Measurements from ENCODE around the gene CETP. TPM values are rescaled to one million over a fixed set of nuclear protein-coding genes. Genes with fewer than 3 reads are reported as not detected.
"Not testable (repeated sequence)": the region's sequence is repeated elsewhere in the genome, so short reads cannot be mapped to it uniquely, and the experiment has no call there.

CETP gene
- total RNA-seq, 1 donor from 2014 or later = 3.1 TPM

GRCh38 chr16:57003439-57004386 is 42.0 kb downstream of the CETP start:
- Histone ChIP-seq H3K36me3 (ENCODE audit: control insufficient read depth in 3 of 3, insufficient read depth in 3 of 3, low read length in 3 of 3) (peaks cover 0 to 2% (median 0%) of the 10 kb centered on the region in 3 donors), H3K27ac (ENCODE audit: low read depth, low read length) (no peak overlapping the region), H3K4me3 (ENCODE audit: low read length in 3 of 3) (no peak overlapping the region), H3K9ac (ENCODE audit: low read depth in 1 of 3, low read length in 3 of 3) (no peak overlapping the region), H3K27me3 (ENCODE audit: control insufficient read depth in 3 of 3, insufficient read depth in 3 of 3, low read length in 3 of 3) (no peaks in the 10 kb centered on the region), H3K4me1 (ENCODE audit: control insufficient read depth in 3 of 3, insufficient read depth in 3 of 3, low read length in 3 of 3) (peaks cover 19 to 21% (median 19%) of the 10 kb centered on the region in 3 donors), H3K9me3 (ENCODE audit: control insufficient read depth in 3 of 3, low read length in 3 of 3) (no peaks in the 10 kb centered on the region)

- H3K9me3 ChIP-seq (ENCODE audit: control insufficient read depth in 3 of 3, low read length in 3 of 3) = no peaks in the 10 kb centered on the region
These were observed 42.9 kb downstream of the CETP start for GRCh38 chr16:57004387-57005250.

GRCh38 chr16:57005597-57005996 is 43.8 kb downstream of the CETP start:
- not testable (repeated sequence) for H3K27me3 ChIP-seq (ENCODE audit: control insufficient read depth in 3 of 3, insufficient read depth in 3 of 3, low read length in 3 of 3); H3K4me3 ChIP-seq (ENCODE audit: low read length in 3 of 3); H3K9me3 ChIP-seq (ENCODE audit: control insufficient read depth in 3 of 3, low read length in 3 of 3); H3K36me3 ChIP-seq (ENCODE audit: control insufficient read depth in 3 of 3, insufficient read depth in 3 of 3, low read length in 3 of 3); H3K27ac ChIP-seq (ENCODE audit: low read depth, low read length); H3K9ac ChIP-seq (ENCODE audit: low read depth in 1 of 3, low read length in 3 of 3); H3K4me1 ChIP-seq (ENCODE audit: control insufficient read depth in 3 of 3, insufficient read depth in 3 of 3, low read length in 3 of 3)

More at GRCh38 chr16:57004387-57005250, 42.9 kb downstream of the CETP start:
- no peak overlapping the region for H3K4me3 ChIP-seq (ENCODE audit: low read length in 3 of 3)
- H3K4me1 ChIP-seq (ENCODE audit: control insufficient read depth in 3 of 3, insufficient read depth in 3 of 3, low read length in 3 of 3) = peaks cover 12 to 15% (median 13%) of the 10 kb centered on the region in 3 donors
- H3K36me3 ChIP-seq (ENCODE audit: control insufficient read depth in 3 of 3, insufficient read depth in 3 of 3, low read length in 3 of 3) = peaks cover 0 to 2% (median 0%) of the 10 kb centered on the region in 3 donors
- H3K9ac ChIP-seq (ENCODE audit: low read depth in 1 of 3, low read length in 3 of 3) = no peak overlapping the region
- H3K27ac ChIP-seq (ENCODE audit: low read depth, low read length) = no peak overlapping the region
- H3K27me3 ChIP-seq (ENCODE audit: control insufficient read depth in 3 of 3, insufficient read depth in 3 of 3, low read length in 3 of 3) = no peaks in the 10 kb centered on the region

- Histone ChIP-seq H3K4me1 (ENCODE audit: control insufficient read depth in 3 of 3, insufficient read depth in 3 of 3, low read length in 3 of 3) (peaks cover 0 to 2% (median 0%) of the 10 kb centered on the region in 3 donors), H3K36me3 (ENCODE audit: control insufficient read depth in 3 of 3, insufficient read depth in 3 of 3, low read length in 3 of 3) (peaks cover 0 to 2% (median 0%) of the 10 kb centered on the region in 3 donors), H3K27ac (ENCODE audit: low read depth, low read length) (no peak overlapping the region), H3K27me3 (ENCODE audit: control insufficient read depth in 3 of 3, insufficient read depth in 3 of 3, low read length in 3 of 3) (no peaks in the 10 kb centered on the region), H3K9ac (ENCODE audit: low read depth in 1 of 3, low read length in 3 of 3) (no peak overlapping the region), H3K9me3 (ENCODE audit: control insufficient read depth in 3 of 3, low read length in 3 of 3) (no peaks in the 10 kb centered on the region), H3K4me3 (ENCODE audit: low read length in 3 of 3) (no peak overlapping the region)
These were observed 45.3 kb downstream of the CETP start for GRCh38 chr16:57007050-57007449.

GRCh38 chr16:57007530-57007929 is 45.8 kb downstream of the CETP start:
- Histone ChIP-seq H3K4me3 (ENCODE audit: low read length in 3 of 3) (no peak overlapping the region), H3K4me1 (ENCODE audit: control insufficient read depth in 3 of 3, insufficient read depth in 3 of 3, low read length in 3 of 3) (peaks cover 0 to 2% (median 0%) of the 10 kb centered on the region in 3 donors)

GRCh38 chr16:57008440-57008839 is 46.7 kb downstream of the CETP start:
- Histone ChIP-seq H3K36me3 (ENCODE audit: control insufficient read depth in 3 of 3, insufficient read depth in 3 of 3, low read length in 3 of 3) (peaks cover 0 to 2% (median 0%) of the 10 kb centered on the region in 3 donors), H3K4me1 (ENCODE audit: control insufficient read depth in 3 of 3, insufficient read depth in 3 of 3, low read length in 3 of 3) (peaks cover 0 to under 1% (median 0%) of the 10 kb centered on the region in 3 donors), H3K27ac (ENCODE audit: low read depth, low read length) (no peak overlapping the region), H3K27me3 (ENCODE audit: control insufficient read depth in 3 of 3, insufficient read depth in 3 of 3, low read length in 3 of 3) (no peaks in the 10 kb centered on the region), H3K4me3 (ENCODE audit: low read length in 3 of 3) (no peak overlapping the region), H3K9ac (ENCODE audit: low read depth in 1 of 3, low read length in 3 of 3) (no peak overlapping the region), H3K9me3 (ENCODE audit: control insufficient read depth in 3 of 3, low read length in 3 of 3) (no peaks in the 10 kb centered on the region)

More at GRCh38 chr16:57007530-57007929, 45.8 kb downstream of the CETP start:
- no peaks in the 10 kb centered on the region for H3K27me3 ChIP-seq (ENCODE audit: control insufficient read depth in 3 of 3, insufficient read depth in 3 of 3, low read length in 3 of 3)
- no peak overlapping the region for H3K9ac ChIP-seq (ENCODE audit: low read depth in 1 of 3, low read length in 3 of 3)
- no peak overlapping the region for H3K27ac ChIP-seq (ENCODE audit: low read depth, low read length)
- peaks cover 0 to 2% (median 0%) of the 10 kb centered on the region in 3 donors for H3K36me3 ChIP-seq (ENCODE audit: control insufficient read depth in 3 of 3, insufficient read depth in 3 of 3, low read length in 3 of 3)
- H3K9me3 ChIP-seq (ENCODE audit: control insufficient read depth in 3 of 3, low read length in 3 of 3) = no peaks in the 10 kb centered on the region

- Histone ChIP-seq H3K36me3 (ENCODE audit: control insufficient read depth in 3 of 3, insufficient read depth in 3 of 3, low read length in 3 of 3) (no peaks in the 10 kb centered on the region), H3K4me3 (ENCODE audit: low read length in 3 of 3) (no peak overlapping the region), H3K27me3 (ENCODE audit: control insufficient read depth in 3 of 3, insufficient read depth in 3 of 3, low read length in 3 of 3) (no peaks in the 10 kb centered on the region), H3K9ac (ENCODE audit: low read depth in 1 of 3, low read length in 3 of 3) (no peak overlapping the region), H3K9me3 (ENCODE audit: control insufficient read depth in 3 of 3, low read length in 3 of 3) (no peaks in the 10 kb centered on the region), H3K4me1 (ENCODE audit: control insufficient read depth in 3 of 3, insufficient read depth in 3 of 3, low read length in 3 of 3) (no peaks in the 10 kb centered on the region), H3K27ac (ENCODE audit: low read depth, low read length) (no peak overlapping the region)
These were observed 48.0 kb downstream of the CETP start for GRCh38 chr16:57009643-57010170.

GRCh38 chr16:57012353-57012752 is 50.6 kb downstream of the CETP start:
- Histone ChIP-seq H3K4me1 (ENCODE audit: control insufficient read depth in 3 of 3, insufficient read depth in 3 of 3, low read length in 3 of 3) (no peaks in the 10 kb centered on the region), H3K9ac (ENCODE audit: low read depth in 1 of 3, low read length in 3 of 3) (no peak overlapping the region), H3K36me3 (ENCODE audit: control insufficient read depth in 3 of 3, insufficient read depth in 3 of 3, low read length in 3 of 3) (no peaks in the 10 kb centered on the region), H3K4me3 (ENCODE audit: low read length in 3 of 3) (no peak overlapping the region), H3K9me3 (ENCODE audit: control insufficient read depth in 3 of 3, low read length in 3 of 3) (no peaks in the 10 kb centered on the region), H3K27ac (ENCODE audit: low read depth, low read length) (no peak overlapping the region), H3K27me3 (ENCODE audit: control insufficient read depth in 3 of 3, insufficient read depth in 3 of 3, low read length in 3 of 3) (no peaks in the 10 kb centered on the region)

GRCh38 chr16:57013229-57013628 is 51.5 kb downstream of the CETP start:
- Histone ChIP-seq H3K4me3 (ENCODE audit: low read length in 3 of 3) (no peak overlapping the region), H3K27me3 (ENCODE audit: control insufficient read depth in 3 of 3, insufficient read depth in 3 of 3, low read length in 3 of 3) (no peaks in the 10 kb centered on the region), H3K36me3 (ENCODE audit: control insufficient read depth in 3 of 3, insufficient read depth in 3 of 3, low read length in 3 of 3) (peaks cover 0 to 6% (median 5%) of the 10 kb centered on the region in 3 donors), H3K4me1 (ENCODE audit: control insufficient read depth in 3 of 3, insufficient read depth in 3 of 3, low read length in 3 of 3) (no peaks in the 10 kb centered on the region), H3K9me3 (ENCODE audit: control insufficient read depth in 3 of 3, low read length in 3 of 3) (no peaks in the 10 kb centered on the region), H3K27ac (ENCODE audit: low read depth, low read length) (no peak overlapping the region), H3K9ac (ENCODE audit: low read depth in 1 of 3, low read length in 3 of 3) (no peak overlapping the region)

Data from skeletal muscle tissue (tissue), 4 donors.